NOMO-1 treated with DMSO at 0.1 percent for 48 hours (cell line): ENCODE measurements around the gene QSOX2.

Source experiments
- DNase-seq: peaks from one replicate; lab custom pipeline; 2025; ENCODE audit not compliant: unreplicated experiment; lab: John Stamatoyannopoulos, UW

QSOX2 gene

GRCh38 chr9:136223871-136224640 is 21.6 kb downstream of the QSOX2 start:
- no peak for DNase-seq

DNA sequence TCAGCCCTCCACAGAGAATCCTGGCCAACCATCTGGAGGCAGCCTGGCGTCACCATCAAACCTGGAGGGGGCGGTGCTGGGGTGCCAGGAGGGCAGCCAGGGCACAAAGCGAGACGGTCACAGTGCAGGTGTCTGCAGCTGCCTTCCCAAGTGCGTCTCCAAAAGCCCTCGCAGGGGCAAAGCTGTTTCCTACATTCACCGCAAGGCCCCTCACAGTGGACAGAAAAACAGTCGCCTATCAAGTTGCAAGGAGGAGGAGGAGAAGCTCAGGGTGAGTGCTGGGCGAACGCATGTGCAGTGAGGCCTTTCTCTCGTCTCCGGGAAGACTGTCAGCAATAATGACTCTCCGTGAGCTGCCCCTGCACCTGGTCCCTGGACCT is 22.7 kb downstream of the QSOX2 start:
- no peak for DNase-seq

- DNase-seq = no peak
Observed at GRCh38 chr9:136222166-136222905, 23.3 kb downstream of the QSOX2 start.

- DNase-seq = peak; percentile 74
Observed at GRCh38 chr9:136220017-136220729, 25.4 kb downstream of the QSOX2 start.

DNA sequence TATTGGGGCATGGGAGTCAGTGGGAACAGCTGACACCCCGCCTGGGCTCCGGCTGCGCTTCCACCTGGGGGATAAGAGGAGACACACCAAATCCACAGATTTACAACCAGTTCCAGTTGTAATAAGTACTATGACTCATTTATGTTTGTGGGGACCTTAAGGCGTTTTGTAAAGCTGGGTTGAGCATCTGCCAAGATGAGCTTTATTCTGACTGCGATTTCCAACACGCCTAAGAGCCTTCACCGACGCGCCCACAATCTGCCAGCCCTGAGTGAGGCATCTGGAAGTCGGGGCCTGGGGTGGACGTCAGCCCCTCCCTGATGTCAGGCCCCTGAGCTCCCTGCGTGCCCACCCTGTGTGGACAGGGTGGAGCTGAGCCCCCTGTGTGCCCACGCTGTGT is 26.3 kb downstream of the QSOX2 start:
- no peak for DNase-seq

GRCh38 chr9:136218673-136219072 is 26.9 kb downstream of the QSOX2 start:
- DNase-seq = no peak

GRCh38 chr9:136218271-136218670 is 27.3 kb downstream of the QSOX2 start:
- no peak for DNase-seq

GRCh38 chr9:136216541-136217244 is 28.9 kb downstream of the QSOX2 start:
- no peak for DNase-seq

DNA sequence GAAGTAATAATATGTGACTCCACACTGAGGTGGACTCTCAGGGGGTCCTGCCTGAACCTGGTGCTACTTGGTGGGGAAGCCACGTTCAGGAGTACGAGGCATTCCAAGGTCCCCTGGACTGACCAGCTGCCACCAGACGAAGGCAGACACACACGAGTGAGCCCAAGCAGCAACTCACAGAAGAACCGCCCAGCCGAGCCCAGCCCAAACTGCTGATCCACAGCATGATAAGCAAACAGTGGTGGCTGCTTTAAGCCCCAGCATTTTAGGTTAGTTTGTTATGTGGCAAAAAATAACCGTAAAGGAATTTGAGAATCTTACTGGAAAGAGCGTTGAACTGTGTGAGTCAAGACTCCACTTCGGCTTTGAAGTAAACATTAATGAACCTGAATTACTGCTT is 31.9 kb downstream of the QSOX2 start:
- DNase-seq = no peak

- no peak for DNase-seq
Observed at GRCh38 chr9:136212345-136212950, 33.2 kb downstream of the QSOX2 start.

- DNase-seq = no peak
Observed at GRCh38 chr9:136211441-136212344, 33.9 kb downstream of the QSOX2 start.

DNA sequence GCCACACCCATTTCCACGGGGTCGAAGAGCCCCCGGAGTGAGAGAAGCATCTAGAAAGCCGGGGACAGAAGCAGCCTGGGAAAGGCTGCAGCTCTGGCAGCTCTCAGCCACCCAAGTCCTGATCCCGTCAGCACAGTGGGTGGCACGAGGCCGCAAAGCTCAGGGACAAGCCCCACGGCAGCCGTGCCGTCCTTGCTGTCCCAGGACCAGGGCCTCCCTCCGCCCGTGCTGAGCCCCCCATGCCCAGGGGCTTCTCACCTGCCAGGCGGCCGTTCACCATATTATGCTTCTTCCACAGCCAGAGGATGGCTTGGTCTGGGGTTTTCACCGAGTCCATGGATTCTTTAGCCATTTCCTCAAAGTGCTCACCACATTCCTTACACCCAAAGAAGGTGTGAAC is 34.6 kb downstream of the QSOX2 start:
- DNase-seq = no peak

- no peak for DNase-seq
Observed at GRCh38 chr9:136210276-136210675, 35.3 kb downstream of the QSOX2 start.

GRCh38 chr9:136209786-136210185 is 35.8 kb downstream of the QSOX2 start:
- no peak for DNase-seq

GRCh38 chr9:136209232-136209631 is 36.4 kb downstream of the QSOX2 start:
- no peak for DNase-seq

DNA sequence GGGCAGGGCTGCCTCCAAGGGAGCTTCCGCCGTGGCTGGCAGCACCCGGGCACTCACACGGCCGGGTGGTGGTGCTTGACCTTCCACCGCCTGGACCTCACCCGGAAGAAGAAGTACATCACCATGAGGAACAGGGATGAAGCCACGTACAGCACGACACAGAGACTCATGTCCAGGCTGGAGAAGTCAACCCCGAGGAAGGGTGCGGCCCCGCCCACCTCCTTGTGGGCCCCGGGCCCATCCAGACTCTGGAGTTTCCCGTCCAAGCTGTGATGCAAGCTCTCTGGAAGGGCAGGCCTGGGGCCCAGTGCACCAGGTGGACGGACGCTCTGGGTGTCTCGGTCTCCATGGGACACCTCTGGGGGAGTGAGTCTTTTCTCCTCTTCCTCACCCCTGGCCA is 36.9 kb downstream of the QSOX2 start:
- DNase-seq = no peak

GRCh38 chr9:136207616-136208015 is 38.0 kb downstream of the QSOX2 start:
- no peak for DNase-seq

DNA sequence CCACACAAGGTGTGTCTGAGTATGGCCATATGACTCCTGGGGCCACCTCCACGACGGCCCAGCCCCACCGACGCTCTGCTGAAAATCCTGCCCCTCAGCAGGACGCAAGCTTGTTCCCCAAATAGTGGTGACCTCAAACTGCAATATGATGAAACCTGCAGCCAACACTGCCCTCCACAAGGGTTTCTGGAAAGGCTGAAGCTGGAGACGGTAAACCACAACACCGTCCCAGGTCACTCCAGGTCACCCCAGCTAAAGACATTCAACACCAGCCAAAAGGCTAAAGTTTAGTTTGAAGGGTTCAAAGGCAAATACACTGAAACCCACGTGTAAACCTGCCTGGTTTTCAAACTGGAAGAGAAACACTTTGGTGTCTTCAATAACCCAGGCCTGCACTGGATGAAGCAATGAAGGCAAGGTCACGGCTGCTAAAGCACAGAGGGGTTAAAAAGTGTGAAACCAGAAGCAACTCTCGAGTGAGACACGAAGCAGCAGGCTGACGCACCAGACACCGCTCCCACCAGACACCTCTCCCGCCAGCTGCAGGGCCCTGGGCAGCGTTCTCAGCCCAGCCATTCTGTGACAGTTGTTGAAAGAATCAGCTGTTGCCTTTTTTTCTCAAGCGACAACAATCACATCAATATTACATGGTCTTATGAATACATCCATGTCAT is 38.9 kb downstream of the QSOX2 start:
- DNase-seq = peak; percentile 91

DNA sequence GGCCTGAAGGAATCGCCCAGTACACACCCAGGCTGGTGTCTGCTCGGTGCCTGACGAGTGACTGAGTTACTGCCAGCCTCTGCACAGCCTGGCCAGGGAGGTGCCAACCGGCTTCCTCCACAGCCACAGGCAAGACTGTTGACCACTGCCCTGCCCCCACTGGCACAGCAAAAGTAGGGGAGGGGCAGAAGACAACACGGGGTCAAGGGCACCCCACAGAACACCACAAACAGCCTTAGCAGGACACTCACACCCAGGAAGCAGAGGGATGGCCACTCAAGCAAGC is 40.0 kb downstream of the QSOX2 start:
- no peak for DNase-seq
